KOPT-K1 (cell line): ENCODE measurements around the gene TASP1.

Experiments
- H3K27ac ChIP-seq: fragments of 200-600 bp; sonication (generic); 2 replicates; pipeline ENCODE4 v1.5.1; 2016; ENCODE audit warnings: antibody characterized with exemption, mild to moderate bottlenecking, low read depth, low read length; ENCODE audit not compliant: poor library complexity, severe bottlenecking
- H3K36me3 ChIP-seq: fragments of 200-600 bp; sonication (generic); 2 replicates; pipeline ENCODE4 v1.5.1; 2017; ENCODE audit warnings: antibody characterized with exemption, mild to moderate bottlenecking, low read length, moderate library complexity; ENCODE audit not compliant: insufficient read depth
- H3K9me3 ChIP-seq: fragments of 200-600 bp; sonication (generic); 2 replicates; pipeline ENCODE4 v1.5.1; 2017; ENCODE audit warnings: antibody characterized with exemption, low read length, mild to moderate bottlenecking; ENCODE audit not compliant: insufficient read depth, poor library complexity, severe bottlenecking

Gene TASP1

GRCh38 chr20:13638496-13639149 is at the start of gene TASP1:
Gene TASP1 (minus strand): TSS chr20:13638932. CDS start chr20:13630078, 8,854 bp downstream.
- Histone ChIP-seq H3K36me3 (no peaks in the 10 kb centered on the region), H3K9me3 (no peaks in the 10 kb centered on the region), H3K27ac (peak within 1 kb of the TSS; percentile 63)

- peaks cover 6% of the 10 kb centered on the region for H3K9me3 ChIP-seq
- H3K36me3 ChIP-seq = no peaks in the 10 kb centered on the region
- no peak overlapping the region for H3K27ac ChIP-seq
Measured at GRCh38 chr20:13687815-13688214, 49.1 kb upstream of the TASP1 start.

- Histone ChIP-seq H3K27ac (peak overlapping the region; percentile 86), H3K9me3 (no peaks in the 10 kb centered on the region), H3K36me3 (no peaks in the 10 kb centered on the region)
Measured at GRCh38 chr20:13685623-13686022, 46.9 kb upstream of the TASP1 start.

GRCh38 chr20:13684566-13685222 is 46.0 kb upstream of the TASP1 start:
- Histone ChIP-seq H3K27ac (peak overlapping the region; percentile 86), H3K9me3 (no peaks in the 10 kb centered on the region), H3K36me3 (no peaks in the 10 kb centered on the region)

GRCh38 chr20:13683833-13684232 is 45.1 kb upstream of the TASP1 start:
- Histone ChIP-seq H3K9me3 (no peaks in the 10 kb centered on the region), H3K36me3 (no peaks in the 10 kb centered on the region), H3K27ac (peak overlapping the region; percentile 86)

- Histone ChIP-seq H3K9me3 (no peaks in the 10 kb centered on the region), H3K27ac (no peak overlapping the region), H3K36me3 (no peaks in the 10 kb centered on the region)
Measured at GRCh38 chr20:13681248-13682125, 42.8 kb upstream of the TASP1 start.

GRCh38 chr20:13678944-13679343 is 40.2 kb upstream of the TASP1 start:
- Histone ChIP-seq H3K27ac (no peak overlapping the region), H3K9me3 (no peaks in the 10 kb centered on the region)

GRCh38 chr20:13677241-13677640 is 38.5 kb upstream of the TASP1 start:
- no peak overlapping the region for H3K27ac ChIP-seq

More at GRCh38 chr20:13678944-13679343, 40.2 kb upstream of the TASP1 start:
- no peaks in the 10 kb centered on the region for H3K36me3 ChIP-seq

GRCh38 chr20:13676682-13677081 is 38.0 kb upstream of the TASP1 start:
- Histone ChIP-seq H3K36me3 (no peaks in the 10 kb centered on the region), H3K27ac (no peak overlapping the region), H3K9me3 (no peaks in the 10 kb centered on the region)

More at GRCh38 chr20:13677241-13677640, 38.5 kb upstream of the TASP1 start:
- Histone ChIP-seq H3K36me3 (no peaks in the 10 kb centered on the region), H3K9me3 (no peaks in the 10 kb centered on the region)

- no peaks in the 10 kb centered on the region for H3K36me3 ChIP-seq
- no peaks in the 10 kb centered on the region for H3K9me3 ChIP-seq
- no peak overlapping the region for H3K27ac ChIP-seq
Measured at GRCh38 chr20:13672690-13673089, 34.0 kb upstream of the TASP1 start.

GRCh38 chr20:13671916-13672378 is 33.2 kb upstream of the TASP1 start:
- Histone ChIP-seq H3K27ac (no peak overlapping the region), H3K36me3 (no peaks in the 10 kb centered on the region), H3K9me3 (no peaks in the 10 kb centered on the region)

- Histone ChIP-seq H3K27ac (no peak overlapping the region), H3K36me3 (no peaks in the 10 kb centered on the region), H3K9me3 (no peaks in the 10 kb centered on the region)
Measured at GRCh38 chr20:13671512-13671911, 32.8 kb upstream of the TASP1 start.

GRCh38 chr20:13670160-13670559 is 31.4 kb upstream of the TASP1 start:
- no peaks in the 10 kb centered on the region for H3K9me3 ChIP-seq
- peak overlapping the region; percentile 48 for H3K27ac ChIP-seq
- no peaks in the 10 kb centered on the region for H3K36me3 ChIP-seq

GRCh38 chr20:13665709-13666395 is 27.1 kb upstream of the TASP1 start:
- Histone ChIP-seq H3K36me3 (no peaks in the 10 kb centered on the region), H3K9me3 (no peaks in the 10 kb centered on the region), H3K27ac (no peak overlapping the region)
